Measurements from ENCODE around the gene PAPOLG.
A peak's percentile ranks its signal among the peaks of the same experiment; 100 is the strongest.

PAPOLG gene

DNA sequence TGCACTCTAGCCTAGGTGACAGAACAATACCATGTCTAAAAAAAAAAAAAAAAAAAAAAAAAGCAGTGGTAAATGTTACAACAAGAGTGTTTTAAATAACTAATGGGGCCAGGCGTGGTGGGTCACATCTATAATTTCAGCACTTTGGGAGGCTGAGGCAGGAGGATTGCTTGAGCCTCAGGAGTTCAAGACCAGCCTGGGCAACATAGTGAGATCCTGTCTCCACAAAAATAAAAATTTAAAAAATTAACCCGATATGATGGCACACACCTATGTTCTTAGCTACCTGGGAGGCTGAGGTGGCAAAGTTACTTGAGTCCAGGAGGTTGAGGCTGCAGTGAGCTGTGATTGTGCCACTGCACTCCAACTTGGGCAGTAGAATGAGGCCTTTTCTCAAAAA, 37.1 kb downstream of the PAPOLG start:
- Histone ChIP-seq H3K36me3 (peaks cover 65 to 94% (median 78%) of the 10 kb centered on the region in 11 experiments), H3K4me3 (no peak overlapping the region), H3K4me2 (no peak overlapping the region), H3K27ac (no peak overlapping the region), H4K20me1 (0 out of 22 replicates have a peak, but pooled peaks cover 0 to 4% (median 0%) of the 10 kb centered on the region in 11 experiments), H3K9me3 (replicated peaks in 1 of 11) (no peaks in the 10 kb centered on the region), H3K27me3 (no peaks in the 10 kb centered on the region), H3K4me1 (peaks cover 8 to 35% (median 20%) of the 10 kb centered on the region in 10 experiments), H3K9ac (no peak overlapping the region)
- TF ChIP-seq Cebpa-rat (IDR thresholded peaks at IDR 0.05): no peak

DNA sequence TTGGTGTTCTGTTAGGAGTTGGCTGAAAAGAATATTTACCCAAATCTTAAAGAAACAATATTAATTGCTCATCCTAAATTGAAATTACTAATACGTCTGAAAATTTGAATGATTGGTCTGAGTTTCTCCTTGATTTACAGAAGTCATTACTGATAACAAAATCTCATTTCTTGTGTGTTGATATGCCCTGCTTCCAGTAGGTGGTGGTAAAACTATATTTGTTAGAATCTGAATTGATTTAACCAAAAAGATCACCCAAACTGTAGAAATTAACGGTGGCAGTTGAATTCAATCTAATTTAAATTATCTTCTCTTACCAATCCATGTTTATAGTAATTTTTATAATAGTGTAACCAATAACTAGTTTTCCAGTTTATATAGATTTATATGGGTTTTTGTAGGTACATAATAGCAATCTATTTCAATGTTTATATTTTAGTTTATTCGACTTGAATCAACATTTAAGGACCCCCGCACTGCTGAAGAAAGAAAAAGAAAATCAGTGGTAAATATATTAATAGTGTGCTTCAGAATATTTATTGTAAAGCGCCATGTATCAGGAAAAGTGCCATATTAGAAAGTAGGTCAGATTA, 38.3 kb downstream of the PAPOLG start:
- Histone ChIP-seq H3K27me3 (no peaks in the 10 kb centered on the region), H3K4me3 (no peak overlapping the region), H3K9ac (no peak overlapping the region), H3K4me2 (peak overlapping the region in 1 of 11 experiments; percentile 56; a peak in 1 of 22 replicates), H3K9me3 (replicated peaks in 1 of 11) (no peaks in the 10 kb centered on the region), H3K27ac (peak overlapping the region in 2 of 11 experiments; percentile 86 to 87; a peak in 2 of 22 replicates), H3K4me1 (peaks cover 8 to 47% (median 20%) of the 10 kb centered on the region in 10 experiments), H3K36me3 (peaks cover 65 to 94% (median 80%) of the 10 kb centered on the region in 11 experiments), H4K20me1 (0 out of 22 replicates have a peak, but pooled peaks cover 0 to 4% (median 0%) of the 10 kb centered on the region in 11 experiments)
- no peak for TF ChIP-seq Cebpa-rat (IDR thresholded peaks at IDR 0.05)

DNA sequence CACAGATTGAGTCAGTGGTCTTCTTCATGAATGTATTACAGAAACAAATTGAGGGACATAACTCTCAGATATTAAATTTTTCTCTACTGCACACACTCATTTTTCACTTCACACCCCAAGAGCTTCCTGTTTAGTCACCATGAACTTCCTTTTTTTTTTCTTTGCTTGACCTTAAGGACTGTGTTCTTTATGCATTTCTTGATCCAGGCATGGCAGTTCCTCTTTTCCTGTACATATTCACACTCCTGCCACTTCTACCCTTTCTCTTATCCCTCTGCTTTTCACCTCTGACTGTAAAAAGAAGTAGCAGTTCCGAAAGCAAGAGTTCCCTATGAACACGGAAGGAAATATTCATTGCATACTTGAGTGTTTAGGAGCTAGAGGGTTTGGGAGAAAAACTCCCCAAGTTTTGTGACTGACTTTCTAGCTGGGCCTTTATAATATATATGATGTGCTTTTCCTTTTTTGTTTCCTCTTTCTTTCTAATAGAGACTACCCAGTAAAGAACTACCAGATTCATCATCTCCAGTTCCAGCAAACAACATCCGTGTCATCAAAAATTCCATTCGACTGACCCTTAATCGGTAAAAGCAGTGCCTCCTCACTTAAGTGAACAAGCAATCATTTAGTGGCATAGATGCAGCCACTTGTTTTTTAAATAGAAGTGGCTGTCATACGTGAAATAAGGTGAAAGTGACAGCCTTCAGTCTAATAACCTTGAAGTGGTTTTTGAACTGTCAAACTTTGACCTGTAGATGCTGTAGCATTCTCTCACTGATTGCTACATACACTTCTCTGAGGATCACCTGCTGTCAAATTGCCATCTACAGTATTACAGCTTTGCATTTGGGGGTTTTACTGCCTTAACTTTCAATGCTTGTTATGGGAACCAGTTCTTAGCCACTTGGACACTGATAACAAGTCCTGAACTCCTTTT, 40.8 kb downstream of the PAPOLG start:
- Histone ChIP-seq H3K9me3 (replicated peaks in 1 of 11) (no peaks in the 10 kb centered on the region), H3K27ac (peak overlapping the region in 9 of 11 experiments; percentile 26 to 87 (median 73); a peak in 17 of 22 replicates), H3K4me2 (peak overlapping the region; percentile 20 to 89 (median 67); a peak in 18 of 22 replicates), H3K9ac (peak overlapping the region in 6 of 11 experiments; percentile 34 to 75 (median 61); a peak in 10 of 22 replicates), H3K27me3 (no peaks in the 10 kb centered on the region), H3K4me1 (peaks cover 8 to 51% (median 20%) of the 10 kb centered on the region in 10 experiments), H3K36me3 (peaks cover 65 to 94% (median 81%) of the 10 kb centered on the region in 11 experiments), H3K4me3 (peak overlapping the region in 1 of 10 experiments; percentile 6; a peak in 1 of 20 replicates), H4K20me1 (0 out of 22 replicates have a peak, but pooled peaks cover 0 to 4% (median 0%) of the 10 kb centered on the region in 11 experiments)
- TF ChIP-seq Cebpa-rat (IDR thresholded peaks at IDR 0.05): no peak

DNA sequence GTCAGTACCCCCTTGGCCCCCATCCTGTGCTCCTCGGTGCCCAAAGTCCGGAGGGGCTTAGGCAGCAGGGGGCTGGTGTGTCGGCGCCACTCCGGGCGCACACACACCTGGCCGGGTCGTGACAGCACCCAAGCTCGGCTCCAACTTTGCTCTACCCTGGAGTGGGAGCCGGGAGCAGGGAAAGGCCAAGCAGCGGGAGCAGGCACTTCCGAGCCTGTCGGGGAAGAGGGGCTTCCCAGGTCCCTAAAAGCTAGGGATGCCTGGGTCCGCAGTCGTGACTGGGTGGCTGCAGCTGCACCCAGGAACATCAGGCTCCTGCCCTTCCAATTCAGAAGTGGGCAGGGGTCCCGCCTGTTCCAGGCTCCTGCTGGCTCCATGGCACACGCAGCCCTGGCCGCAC, 48.4 kb downstream of the PAPOLG start:
- no peak overlapping the region for H3K4me2 ChIP-seq
- H3K9ac ChIP-seq: no peak overlapping the region
- no peak for TF ChIP-seq Cebpa-rat (IDR thresholded peaks at IDR 0.05)
- no peaks in the 10 kb centered on the region for H3K27me3 ChIP-seq
- H3K9me3 ChIP-seq (replicated peaks in 1 of 11): no peaks in the 10 kb centered on the region
- H3K4me1 ChIP-seq: peaks cover 14 to 31% (median 19%) of the 10 kb centered on the region in 10 experiments
- H3K27ac ChIP-seq: no peak overlapping the region
- H3K4me3 ChIP-seq: no peak overlapping the region
- peaks cover 44 to 56% (median 51%) of the 10 kb centered on the region in 11 experiments for H3K36me3 ChIP-seq
- no peaks in the 10 kb centered on the region for H4K20me1 ChIP-seq

DNA sequence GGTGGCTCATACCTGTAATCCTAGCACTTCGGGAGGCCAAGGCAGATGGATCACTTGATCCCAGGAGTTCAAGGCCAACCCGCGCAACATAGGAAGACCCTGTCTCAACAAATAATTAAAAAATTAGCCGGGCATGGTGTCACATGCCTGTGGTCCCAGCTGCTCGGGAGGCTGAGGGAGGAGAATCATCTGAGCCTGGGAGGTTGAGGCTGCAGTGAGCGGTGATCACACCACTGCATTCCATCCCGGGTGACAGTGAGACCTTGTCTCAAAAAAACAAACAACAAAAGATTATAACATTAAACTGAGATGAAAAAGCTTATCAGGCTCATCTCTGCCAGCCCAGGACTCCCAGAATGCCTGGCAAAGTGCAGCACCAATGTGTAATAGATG, 50.5 kb downstream of the PAPOLG start:
- Histone ChIP-seq H3K9ac (peak overlapping the region in 2 of 11 experiments; percentile 8 to 41; a peak in 2 of 22 replicates), H3K27ac (peak overlapping the region in 7 of 11 experiments; percentile 1 to 45 (median 31); a peak in 6 of 22 replicates), H4K20me1 (no peaks in the 10 kb centered on the region), H3K4me3 (no peak overlapping the region), H3K4me2 (peak overlapping the region; percentile 53 to 83 (median 72)), H3K9me3 (replicated peaks in 1 of 11) (no peaks in the 10 kb centered on the region), H3K4me1 (peaks cover 14 to 28% (median 19%) of the 10 kb centered on the region in 10 experiments), H3K27me3 (no peaks in the 10 kb centered on the region), H3K36me3 (peaks cover 23 to 37% (median 29%) of the 10 kb centered on the region in 11 experiments)
- TF ChIP-seq Cebpa-rat (IDR thresholded peaks at IDR 0.05): no peak

DNA sequence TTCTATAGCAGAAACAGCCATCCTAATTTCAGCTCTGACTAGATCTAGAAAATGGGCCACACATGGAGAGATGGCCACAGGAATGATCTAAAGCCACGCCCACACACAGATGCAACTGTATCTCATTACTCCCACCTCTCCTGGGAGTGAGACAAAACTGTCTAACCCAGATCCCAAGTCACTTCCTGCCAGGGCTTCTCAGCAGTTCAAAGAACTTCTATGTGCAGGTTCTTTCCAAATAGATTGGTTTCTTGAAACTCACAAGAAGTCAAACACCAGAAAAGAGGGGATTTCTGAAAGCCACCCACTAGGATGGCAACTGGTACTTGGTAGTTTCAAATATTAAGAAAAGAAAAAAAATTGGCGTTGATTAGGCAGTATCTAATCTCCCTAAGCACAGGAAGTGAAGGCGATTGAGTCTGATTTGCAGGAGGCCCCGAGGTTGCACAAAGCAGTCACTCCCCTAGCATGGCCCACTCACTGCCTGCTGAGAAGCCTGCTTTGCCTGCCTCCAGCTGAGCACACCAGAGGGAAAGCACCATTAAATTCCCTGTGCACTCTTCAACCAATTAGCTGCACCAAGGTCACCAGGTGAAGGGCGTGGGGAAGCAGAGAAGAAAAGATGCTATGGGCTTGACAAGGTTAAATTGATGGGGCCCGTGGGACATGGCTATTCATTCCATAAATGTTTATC, 51.1 kb downstream of the PAPOLG start:
- Histone ChIP-seq H3K27ac (peak overlapping the region in 9 of 11 experiments; percentile 0 to 45 (median 23); a peak in 9 of 22 replicates), H3K4me1 (peaks cover 14 to 28% (median 19%) of the 10 kb centered on the region in 10 experiments), H3K36me3 (peaks cover 18 to 32% (median 25%) of the 10 kb centered on the region in 11 experiments), H3K9ac (peak overlapping the region in 2 of 11 experiments; percentile 8 to 41; a peak in 2 of 22 replicates), H4K20me1 (no peaks in the 10 kb centered on the region), H3K9me3 (replicated peaks in 1 of 11) (no peaks in the 10 kb centered on the region), H3K27me3 (no peaks in the 10 kb centered on the region), H3K4me3 (no peak overlapping the region), H3K4me2 (peak overlapping the region; percentile 53 to 83 (median 72))
- TF ChIP-seq Cebpa-rat (IDR thresholded peaks at IDR 0.05): no peak

DNA sequence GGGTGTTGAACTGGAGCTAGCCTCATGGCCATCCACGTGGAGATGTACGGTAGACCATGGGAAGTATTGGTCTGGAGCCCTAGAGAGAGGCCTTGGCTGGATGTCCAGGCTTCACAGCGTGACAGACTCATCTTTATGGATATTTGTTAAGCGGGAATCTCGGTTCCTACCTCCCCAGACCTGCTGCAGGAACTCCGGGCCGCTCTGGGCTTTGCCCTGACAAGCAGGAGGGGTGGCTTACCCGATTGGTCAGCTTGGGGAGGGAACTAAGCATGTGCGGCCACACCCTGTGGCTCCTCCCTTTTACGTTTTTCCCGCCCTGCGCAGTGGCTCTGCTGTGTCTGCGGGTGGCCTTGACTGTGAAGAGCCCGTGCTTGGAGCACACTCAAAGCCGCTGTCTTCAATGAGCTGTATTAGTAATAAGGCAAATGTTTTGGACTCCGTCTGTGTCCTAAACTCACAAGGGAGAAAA, 52.3 kb downstream of the PAPOLG start:
- Histone ChIP-seq H3K4me3 (no peak overlapping the region), H3K4me2 (no peak overlapping the region), H3K9ac (no peak overlapping the region), H3K27ac (no peak overlapping the region), H3K4me1 (peaks cover 14 to 28% (median 19%) of the 10 kb centered on the region in 10 experiments), H3K9me3 (replicated peaks in 1 of 11) (no peaks in the 10 kb centered on the region), H3K36me3 (peaks cover 7 to 19% (median 13%) of the 10 kb centered on the region in 11 experiments; a peak in 20 of 22 replicates), H3K27me3 (no peaks in the 10 kb centered on the region), H4K20me1 (no peaks in the 10 kb centered on the region)
- TF ChIP-seq Cebpa-rat (IDR thresholded peaks at IDR 0.05): no peak

Data from BLaER1 treated with 17β-estradiol and CSF1 and Interleukin-3, amounts not matched to agents 10 nM and 100 nM (cell line).